CD4-positive, alpha-beta T cell treated with Interleukin-12 subunit alpha and Interleukin-12 subunit beta, for 1 hour (primary cell): Measurements from ENCODE around the gene TUFT1.
"Not testable (repeated sequence)": the region's sequence is repeated elsewhere in the genome, so short reads cannot be mapped to it uniquely, and the experiment has no call there.

Experiments used
- DNase-seq: peaks from one replicate; pipeline ENCODE4 v3.0.0-alpha.2; 2020

TUFT1 gene

DNA sequence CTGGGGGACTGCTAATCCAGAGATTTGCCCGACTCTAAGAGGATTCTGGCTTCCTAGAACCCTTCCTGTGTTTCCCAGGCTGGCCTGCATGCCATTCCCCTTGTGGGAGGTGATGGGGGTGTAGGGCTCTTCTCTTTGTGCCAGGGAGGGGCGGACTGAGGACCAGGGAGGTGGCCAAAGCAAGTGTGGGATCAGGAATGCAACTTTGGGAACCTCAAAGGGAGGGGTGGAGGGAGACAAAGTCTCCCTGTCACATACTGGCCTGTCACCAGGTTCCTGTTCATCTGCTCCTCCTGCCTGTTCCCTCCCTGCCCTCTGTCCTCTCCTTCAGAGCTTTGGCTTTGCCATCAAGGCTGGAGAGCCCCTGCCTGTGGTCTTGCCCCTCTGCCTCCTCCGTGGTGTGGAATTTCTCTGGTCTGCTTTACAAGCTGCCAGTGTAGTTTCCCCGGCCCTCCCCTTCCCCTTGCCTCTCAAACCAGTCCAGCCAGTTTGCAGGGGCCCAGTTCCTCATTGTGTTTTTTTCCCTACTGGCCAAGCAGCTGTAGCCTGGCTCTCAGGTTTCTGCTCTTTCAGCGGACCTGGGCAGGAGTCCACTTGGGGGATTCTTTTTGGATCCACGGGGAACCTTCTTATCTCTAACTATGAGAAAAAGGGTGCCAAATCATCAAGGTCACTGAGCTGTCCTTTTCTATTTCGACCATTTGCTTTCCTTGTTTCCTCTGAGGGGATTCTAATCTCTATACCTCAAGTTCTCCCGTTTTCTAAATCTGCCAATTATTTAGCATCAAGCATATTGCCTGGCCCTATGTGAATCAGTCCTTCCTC is 27.1 kb upstream of the TUFT1 start:
- no peak for DNase-seq

DNA sequence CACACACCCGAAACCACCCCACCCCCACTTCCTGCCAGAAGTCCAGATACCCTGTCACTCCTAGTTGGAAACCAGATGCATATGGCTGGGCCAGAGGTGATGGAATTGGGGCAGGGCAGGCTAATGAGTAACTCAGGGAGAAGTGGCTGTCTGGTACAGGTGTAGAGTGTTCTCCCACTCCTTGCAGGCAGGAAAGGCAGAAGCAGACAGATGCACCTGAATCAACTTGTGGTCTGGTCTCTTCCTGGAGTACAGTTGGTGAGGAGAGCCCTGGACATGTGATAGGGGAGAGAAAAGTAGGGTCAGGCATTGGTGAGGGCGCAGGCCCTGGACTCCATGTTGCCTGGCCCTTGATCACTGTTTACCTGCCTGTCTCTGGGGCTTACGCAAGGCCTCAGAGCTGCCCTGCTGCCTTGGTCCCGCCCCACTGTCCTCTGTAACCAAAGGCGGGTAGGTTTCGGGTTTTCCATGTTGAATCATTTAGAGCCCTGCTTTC is 26.4 kb upstream of the TUFT1 start:
- no peak for DNase-seq

- DNase-seq = no peak
These were observed 25.7 kb upstream of the TUFT1 start for GRCh38 chr1:151514366-151514765.

GRCh38 chr1:151515265-151515664 is 24.8 kb upstream of the TUFT1 start:
- no peak for DNase-seq

DNA sequence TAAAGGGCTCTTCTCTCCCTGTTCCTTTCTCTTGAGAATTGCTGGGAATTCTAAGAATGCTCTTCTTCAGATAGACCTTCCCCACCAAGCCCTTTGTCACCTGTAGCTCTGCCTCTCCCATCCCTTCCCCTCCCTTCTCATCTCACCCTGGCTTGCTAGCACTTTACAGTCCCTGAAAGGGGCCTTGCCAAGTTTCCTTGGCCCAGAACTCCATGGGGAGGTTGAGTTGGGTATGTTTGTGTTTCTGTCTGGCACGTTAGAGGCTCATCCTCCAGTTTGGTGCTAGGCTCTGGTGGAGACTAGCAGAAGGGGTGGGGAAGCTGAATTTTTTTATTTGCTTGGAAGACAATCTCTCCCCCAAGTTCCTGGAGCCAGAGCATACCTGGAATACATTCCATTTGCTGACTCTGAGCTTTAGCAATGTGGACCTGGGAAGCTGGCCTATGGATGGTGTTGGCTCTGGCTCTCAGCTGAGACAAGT is 24.0 kb upstream of the TUFT1 start:
- no peak for DNase-seq

- DNase-seq = no peak
These were observed 21.7 kb upstream of the TUFT1 start for GRCh38 chr1:151518431-151518830.

- no peak for DNase-seq
These were observed 21.2 kb upstream of the TUFT1 start for GRCh38 chr1:151518936-151519335.

DNA sequence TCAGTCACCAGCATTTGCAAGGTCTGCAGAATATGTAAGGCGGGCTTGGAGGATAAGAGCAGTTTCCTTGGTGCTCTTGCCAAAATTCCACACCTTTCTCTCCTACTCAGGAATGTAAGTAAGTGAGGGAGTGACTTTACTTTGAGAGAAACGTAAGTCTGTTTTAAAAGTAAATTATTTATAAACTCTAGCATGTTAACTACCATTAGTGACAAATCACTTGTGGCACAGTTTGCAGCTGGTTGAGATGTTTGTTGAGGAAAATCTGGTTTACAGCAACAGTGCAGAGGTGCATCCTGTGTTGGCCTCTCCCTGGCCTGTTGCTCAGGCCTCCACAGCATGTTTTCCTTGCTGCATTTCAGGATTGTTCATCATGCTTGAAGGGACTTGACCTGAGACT is 20.4 kb upstream of the TUFT1 start:
- no peak for DNase-seq

GRCh38 chr1:151520359-151520758 is 19.8 kb upstream of the TUFT1 start:
- no peak for DNase-seq

DNA sequence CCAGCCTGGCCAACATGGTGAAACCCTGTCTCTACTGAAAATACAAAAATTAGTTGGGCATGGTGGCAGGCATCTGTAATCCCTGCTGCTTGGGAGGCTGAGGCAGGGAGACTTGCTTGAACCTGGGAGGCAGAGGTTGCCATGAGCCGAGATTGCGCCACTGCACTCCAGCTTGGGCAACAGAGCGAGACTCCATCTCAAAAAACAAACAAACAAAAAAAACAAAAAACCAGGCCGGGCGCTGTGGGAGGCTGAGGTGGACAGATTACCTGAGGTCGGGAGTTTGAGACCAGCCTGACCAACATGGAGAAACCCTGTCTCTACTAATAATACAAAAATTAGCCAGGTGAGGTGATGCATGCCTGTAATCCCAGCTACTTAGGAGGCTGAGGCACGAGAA is 17.7 kb upstream of the TUFT1 start:
- not testable (repeated sequence) for DNase-seq

DNA sequence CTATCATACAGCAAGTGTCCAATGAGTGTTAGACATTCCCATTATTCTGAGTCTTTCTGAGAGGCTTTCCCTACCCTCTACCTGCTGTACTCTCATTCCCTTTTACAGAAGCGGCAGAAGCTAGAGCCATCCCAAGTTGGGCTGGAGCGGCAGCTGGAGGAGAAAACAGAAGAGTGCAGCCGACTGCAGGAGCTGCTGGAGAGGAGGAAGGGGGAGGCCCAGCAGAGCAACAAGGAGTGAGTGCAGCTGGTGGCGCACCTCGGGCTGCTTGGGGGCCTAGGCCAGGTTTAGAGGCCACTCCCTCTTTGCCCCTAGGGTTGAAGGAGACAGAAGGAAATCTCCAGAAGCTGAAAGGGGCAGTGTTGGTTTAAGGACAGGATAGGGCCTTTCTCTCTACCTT is 16.8 kb upstream of the TUFT1 start:
- DNase-seq = no peak

DNA sequence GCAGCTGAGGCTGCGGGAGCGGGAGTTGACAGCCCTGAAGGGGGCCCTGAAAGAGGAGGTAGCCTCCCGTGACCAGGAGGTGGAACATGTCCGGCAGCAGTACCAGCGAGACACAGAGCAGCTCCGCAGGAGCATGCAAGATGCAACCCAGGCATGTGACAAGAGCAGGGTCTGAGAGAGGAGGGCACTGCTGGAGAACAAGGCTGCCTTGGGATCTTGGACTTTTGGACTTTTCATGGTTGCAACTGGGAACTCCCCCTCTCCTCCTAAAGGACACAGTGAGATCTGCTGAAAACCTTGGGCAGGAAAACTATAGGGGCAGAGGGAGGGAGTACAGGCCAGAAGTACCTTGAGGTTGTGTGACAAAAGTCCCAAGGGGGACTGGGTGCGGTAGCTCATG is 15.4 kb upstream of the TUFT1 start:
- DNase-seq = no peak

- no peak for DNase-seq
These were observed 13.2 kb upstream of the TUFT1 start for GRCh38 chr1:151526735-151527525.

- DNase-seq = no peak
These were observed 10.9 kb upstream of the TUFT1 start for GRCh38 chr1:151529211-151529702.

- DNase-seq = no peak
These were observed 10.3 kb upstream of the TUFT1 start for GRCh38 chr1:151529781-151530180.

- no peak for DNase-seq
These were observed 9.6 kb upstream of the TUFT1 start for GRCh38 chr1:151530461-151530860.

GRCh38 chr1:151533870-151534269 is 6.2 kb upstream of the TUFT1 start:
- no peak for DNase-seq

DNA sequence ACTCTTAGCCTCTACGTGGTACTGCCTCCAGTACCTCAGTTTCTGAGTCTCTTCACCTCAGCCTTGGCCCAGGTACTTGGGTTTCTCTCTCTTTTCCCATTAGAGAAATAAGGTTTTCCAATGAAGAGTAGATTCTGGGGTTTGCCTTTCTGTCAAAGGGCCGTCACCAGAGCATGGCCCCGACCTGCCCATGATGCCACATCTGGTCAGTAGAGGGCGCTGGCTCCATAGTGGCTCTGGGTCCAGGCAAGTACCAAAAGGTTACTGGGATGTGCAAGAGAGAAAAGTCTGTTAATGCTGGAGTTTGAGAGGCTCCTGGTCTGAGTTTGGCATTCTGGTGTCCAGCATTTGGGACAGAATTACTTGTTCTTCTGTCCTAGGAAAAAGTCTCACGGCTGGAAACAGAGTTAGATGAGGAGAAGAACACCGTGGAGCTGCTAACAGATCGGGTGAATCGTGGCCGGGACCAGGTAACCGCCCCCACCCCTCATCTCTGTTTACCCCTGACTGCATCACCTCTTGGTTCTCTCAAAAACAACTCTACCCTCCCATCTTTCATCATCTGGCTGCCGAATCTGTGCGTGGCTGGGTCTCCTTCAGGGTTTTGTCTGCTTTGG is 5.3 kb upstream of the TUFT1 start:
- DNase-seq = peak; percentile 78

- no peak for DNase-seq
These were observed 4.5 kb upstream of the TUFT1 start for GRCh38 chr1:151535326-151536271.

- DNase-seq = no peak
These were observed 3.6 kb upstream of the TUFT1 start for GRCh38 chr1:151536499-151536898.

DNA sequence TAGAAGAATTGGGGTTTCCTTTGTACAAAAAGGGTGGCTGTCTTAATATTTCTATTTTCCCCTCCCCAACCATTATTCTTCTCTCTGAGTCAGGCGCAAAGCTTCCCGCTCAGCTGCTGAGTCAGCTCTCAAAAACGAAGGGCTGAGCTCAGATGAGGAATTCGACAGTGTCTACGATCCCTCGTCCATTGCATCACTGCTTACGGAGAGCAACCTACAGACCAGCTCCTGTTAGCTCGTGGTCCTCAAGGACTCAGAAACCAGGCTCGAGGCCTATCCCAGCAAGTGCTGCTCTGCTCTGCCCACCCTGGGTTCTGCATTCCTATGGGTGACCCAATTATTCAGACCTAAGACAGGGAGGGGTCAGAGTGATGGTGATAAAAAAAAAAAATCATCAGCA is 3.0 kb upstream of the TUFT1 start:
- DNase-seq = no peak
